Muscle layer of duodenum (tissue), 2 donors: ENCODE results near the gene SLC10A6.

Experiments
- H3K27ac ChIP-seq: one replicate; pipeline ENCODE4 v1.7.0; 2013; ENCODE audit warnings: mild to moderate bottlenecking, low read length
- H3K27me3 ChIP-seq: one replicate; pipeline ENCODE4 v1.7.0; 2013; ENCODE audit warnings: low read depth, mild to moderate bottlenecking, control low read depth, low read length
- H3K36me3 ChIP-seq, 2 donors: one replicate each; pipeline ENCODE4 v1.7.0; 2013; ENCODE audit warnings: low read length in 2 of 2, control low read depth in 1 of 2, mild to moderate bottlenecking in 1 of 2; ENCODE audit not compliant: insufficient read depth in 2 of 2, control insufficient read depth in 1 of 2
- H3K4me1 ChIP-seq, 2 donors: one replicate each; pipeline ENCODE4 v1.7.0; 2013; ENCODE audit warnings: low read length in 2 of 2, mild to moderate bottlenecking in 2 of 2, control low read depth in 1 of 2, moderate library complexity in 1 of 2; ENCODE audit not compliant: insufficient read depth in 2 of 2, control insufficient read depth in 1 of 2
- H3K4me3 ChIP-seq, 2 donors: one replicate each; pipeline ENCODE4 v1.7.0; 2013; ENCODE audit warnings: low read length in 2 of 2, low read depth in 1 of 2, mild to moderate bottlenecking in 1 of 2
- H3K9me3 ChIP-seq, 2 donors: one replicate each; pipeline ENCODE4 v1.7.0; 2013; ENCODE audit warnings: low read length in 2 of 2, control low read depth in 1 of 2, mild to moderate bottlenecking in 1 of 2; ENCODE audit not compliant: control insufficient read depth in 1 of 2
- donor health status: healthy.

The SLC10A6 gene

GRCh38 chr4:86821151-86821550 is 28.0 kb downstream of the SLC10A6 start:
- H3K36me3 ChIP-seq = peaks cover 0 to under 1% of the 10 kb centered on the region in 2 donors
- H3K27me3 ChIP-seq = no peaks in the 10 kb centered on the region
- no peak overlapping the region for H3K4me3 ChIP-seq
- no peaks in the 10 kb centered on the region for H3K9me3 ChIP-seq
- no peak overlapping the region for H3K27ac ChIP-seq
- H3K4me1 ChIP-seq = no peaks in the 10 kb centered on the region

DNA sequence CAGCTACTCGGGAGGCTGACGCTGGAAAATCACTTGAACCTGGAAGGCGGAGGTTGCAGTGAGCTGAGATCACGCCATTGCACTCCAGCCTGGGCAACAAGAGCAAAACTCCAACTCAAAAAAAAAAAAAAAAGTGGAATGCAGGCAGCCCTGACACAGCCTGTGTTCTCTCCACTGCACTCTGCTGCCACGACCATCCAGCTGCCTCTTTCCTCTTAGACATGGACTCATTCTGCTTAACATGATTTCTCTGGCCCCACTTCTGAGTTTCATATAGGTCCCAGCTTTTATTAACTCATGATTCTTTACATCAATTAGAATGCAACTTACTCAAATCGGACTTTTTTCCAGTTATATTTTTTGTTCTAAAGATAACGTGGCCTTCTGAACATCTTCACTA is 29.6 kb downstream of the SLC10A6 start:
- no peaks in the 10 kb centered on the region for H3K4me1 ChIP-seq
- no peaks in the 10 kb centered on the region for H3K9me3 ChIP-seq
- H3K27me3 ChIP-seq = no peaks in the 10 kb centered on the region
- no peak overlapping the region for H3K4me3 ChIP-seq
- H3K36me3 ChIP-seq = peaks cover 0 to 13% of the 10 kb centered on the region in 2 donors
- no peak overlapping the region for H3K27ac ChIP-seq

- peaks cover 0 to 13% of the 10 kb centered on the region in 2 donors for H3K36me3 ChIP-seq
- H3K4me3 ChIP-seq = no peak overlapping the region
- H3K27ac ChIP-seq = no peak overlapping the region
- H3K27me3 ChIP-seq = no peaks in the 10 kb centered on the region
- H3K9me3 ChIP-seq = no peaks in the 10 kb centered on the region
- H3K4me1 ChIP-seq = no peaks in the 10 kb centered on the region
These were observed 30.3 kb downstream of the SLC10A6 start for GRCh38 chr4:86818841-86819240.

DNA sequence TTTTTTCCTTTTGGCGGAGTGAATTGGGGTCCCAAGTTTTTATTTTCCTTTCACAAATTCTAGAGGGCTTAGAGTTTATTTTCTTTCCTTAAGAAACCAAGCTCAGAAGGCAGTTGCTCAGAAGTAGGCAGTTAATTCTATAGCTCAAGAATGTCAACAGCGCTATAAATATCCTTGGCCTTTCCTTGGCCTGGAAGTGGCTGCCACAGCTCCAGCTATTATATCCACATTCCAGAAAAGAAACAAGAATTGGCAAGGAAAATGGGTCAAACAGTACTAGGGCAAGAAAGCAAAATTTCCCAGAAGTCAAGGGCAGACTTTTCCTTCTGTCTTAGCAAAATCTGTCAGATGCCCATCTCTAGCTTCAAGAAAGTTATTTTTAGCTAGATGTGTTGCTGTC is 31.0 kb downstream of the SLC10A6 start:
- Histone ChIP-seq H3K4me3 (no peak overlapping the region), H3K27ac (no peak overlapping the region), H3K36me3 (peaks cover 0 to 13% of the 10 kb centered on the region in 2 donors), H3K4me1 (no peaks in the 10 kb centered on the region), H3K9me3 (no peaks in the 10 kb centered on the region), H3K27me3 (no peaks in the 10 kb centered on the region)

DNA sequence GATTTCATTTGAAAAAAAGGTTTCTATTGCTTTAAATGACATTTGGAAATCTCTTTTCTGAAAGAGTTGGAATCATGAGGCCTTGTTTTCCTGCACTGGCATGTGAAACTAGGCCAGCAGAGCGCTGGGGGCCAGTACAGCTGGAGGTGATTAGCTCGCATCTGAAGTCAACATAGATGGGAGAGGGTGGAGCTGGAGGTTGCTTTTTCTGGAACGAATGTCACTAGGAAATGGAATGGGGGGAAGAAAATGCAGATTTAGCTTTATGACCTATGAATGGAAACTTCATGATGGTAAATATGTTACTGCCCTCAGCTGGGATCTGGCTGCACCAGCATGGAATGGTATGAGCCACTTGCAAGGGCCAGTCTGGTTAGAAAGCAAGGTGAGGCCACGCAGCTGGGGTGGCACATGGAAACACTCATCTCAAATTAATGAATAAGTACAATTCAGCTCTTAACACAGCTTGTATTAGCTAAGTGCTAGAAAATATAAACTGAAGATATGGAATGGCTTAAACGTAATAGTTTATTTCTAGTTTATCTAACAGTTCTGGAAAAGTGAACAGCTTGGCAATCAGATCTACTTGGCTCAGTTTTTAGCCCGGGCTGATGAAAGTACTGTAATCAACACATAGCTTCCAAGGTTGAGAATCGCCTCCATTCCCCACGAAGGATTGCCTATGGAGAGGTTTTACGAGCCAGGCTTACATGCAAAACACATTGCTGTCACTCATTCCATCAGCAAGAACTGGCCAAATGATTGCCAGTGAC is 32.5 kb downstream of the SLC10A6 start:
- Histone ChIP-seq H3K36me3 (peaks cover 0 to 17% of the 10 kb centered on the region in 2 donors), H3K27me3 (no peaks in the 10 kb centered on the region), H3K4me3 (no peak overlapping the region), H3K9me3 (no peaks in the 10 kb centered on the region), H3K27ac (no peak overlapping the region), H3K4me1 (no peaks in the 10 kb centered on the region)

DNA sequence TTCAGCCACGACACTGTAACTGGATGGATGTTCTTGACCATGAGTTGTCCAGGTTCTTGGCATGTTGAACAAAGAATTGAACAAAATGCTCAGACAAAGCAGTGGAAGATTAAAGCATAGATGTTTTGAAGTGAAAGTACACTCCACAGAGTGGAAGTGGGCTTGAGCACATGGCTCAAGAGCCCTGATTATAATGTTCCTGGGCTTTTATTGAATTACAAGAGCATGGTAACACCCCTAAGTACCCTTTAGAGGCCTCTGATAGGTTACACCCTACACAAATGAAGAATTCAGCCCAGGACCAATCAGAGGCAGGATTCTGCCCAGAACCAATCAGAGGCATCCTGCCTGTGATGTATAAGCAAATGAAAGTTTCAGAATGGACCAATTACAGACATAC is 33.5 kb downstream of the SLC10A6 start:
- Histone ChIP-seq H3K4me3 (no peak overlapping the region), H3K27me3 (no peaks in the 10 kb centered on the region), H3K27ac (no peak overlapping the region), H3K4me1 (no peaks in the 10 kb centered on the region), H3K9me3 (no peaks in the 10 kb centered on the region), H3K36me3 (peaks cover 0 to 17% of the 10 kb centered on the region in 2 donors)

DNA sequence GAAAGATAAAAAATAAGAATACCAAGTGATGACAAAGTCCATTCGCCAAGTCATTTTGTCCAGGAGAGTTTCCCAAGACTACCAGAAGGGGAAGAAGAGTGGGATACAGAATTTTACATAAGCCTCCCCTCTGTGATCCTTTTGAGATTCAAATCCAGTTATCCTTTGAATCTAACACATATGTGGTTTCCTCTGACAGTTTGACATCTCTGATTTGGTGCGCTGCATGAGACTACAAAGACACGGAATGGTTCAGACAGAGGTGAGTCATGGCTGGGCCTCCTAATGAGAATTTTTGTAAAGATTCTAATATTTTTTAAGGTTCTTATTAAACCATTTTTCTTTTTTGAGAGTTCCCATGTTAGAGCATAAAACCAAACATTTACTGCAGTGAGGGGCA is 38.3 kb downstream of the SLC10A6 start:
- Histone ChIP-seq H3K9me3 (no peaks in the 10 kb centered on the region), H3K36me3 (peaks cover 6 to 28% of the 10 kb centered on the region in 2 donors), H3K4me3 (no peak overlapping the region), H3K4me1 (no peaks in the 10 kb centered on the region), H3K27ac (no peak overlapping the region), H3K27me3 (no peaks in the 10 kb centered on the region)

DNA sequence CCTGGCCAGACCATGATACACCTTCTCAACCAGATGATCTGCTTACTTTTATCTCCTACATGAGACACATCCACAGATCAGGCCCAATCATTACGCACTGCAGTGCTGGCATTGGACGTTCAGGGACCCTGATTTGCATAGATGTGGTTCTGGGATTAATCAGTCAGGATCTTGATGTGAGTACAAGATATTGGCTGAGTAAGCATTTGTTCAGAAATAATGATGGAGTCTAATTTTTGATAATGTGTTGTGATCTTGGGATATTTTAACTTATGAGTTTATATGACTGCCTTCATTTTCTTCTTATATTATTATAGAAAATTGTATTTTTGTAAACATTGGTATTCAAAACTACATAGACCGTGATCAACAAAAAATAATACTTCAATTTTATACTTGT is 39.4 kb downstream of the SLC10A6 start:
- Histone ChIP-seq H3K4me3 (no peak overlapping the region), H3K9me3 (no peaks in the 10 kb centered on the region), H3K27me3 (no peaks in the 10 kb centered on the region), H3K4me1 (no peaks in the 10 kb centered on the region), H3K27ac (no peak overlapping the region), H3K36me3 (peaks cover 6 to 23% of the 10 kb centered on the region in 2 donors)

DNA sequence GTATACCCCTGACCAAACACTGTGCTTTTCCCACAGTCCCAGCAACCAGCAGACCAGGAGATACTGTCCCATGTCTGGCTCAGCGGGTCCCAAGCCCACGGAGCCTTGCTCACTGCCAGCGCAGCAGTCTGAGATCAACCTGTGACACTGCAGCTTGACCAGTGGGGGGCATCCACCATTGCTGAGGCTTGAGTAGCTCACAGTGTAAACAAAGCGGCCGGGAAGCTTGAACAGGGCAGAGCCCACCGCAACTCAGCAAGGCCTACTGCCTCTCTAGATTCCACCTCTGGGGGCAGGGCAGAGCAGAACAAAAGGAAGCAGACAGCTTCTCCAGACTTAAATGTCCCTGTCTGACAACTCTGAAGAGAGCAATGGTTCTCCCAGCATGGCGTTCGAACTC is 58.1 kb downstream of the SLC10A6 start:
- Histone ChIP-seq H3K4me1 (no peaks in the 10 kb centered on the region), H3K4me3 (no peak overlapping the region), H3K36me3 (no peaks in the 10 kb centered on the region), H3K27me3 (no peaks in the 10 kb centered on the region), H3K27ac (no peak overlapping the region), H3K9me3 (no peaks in the 10 kb centered on the region)

DNA sequence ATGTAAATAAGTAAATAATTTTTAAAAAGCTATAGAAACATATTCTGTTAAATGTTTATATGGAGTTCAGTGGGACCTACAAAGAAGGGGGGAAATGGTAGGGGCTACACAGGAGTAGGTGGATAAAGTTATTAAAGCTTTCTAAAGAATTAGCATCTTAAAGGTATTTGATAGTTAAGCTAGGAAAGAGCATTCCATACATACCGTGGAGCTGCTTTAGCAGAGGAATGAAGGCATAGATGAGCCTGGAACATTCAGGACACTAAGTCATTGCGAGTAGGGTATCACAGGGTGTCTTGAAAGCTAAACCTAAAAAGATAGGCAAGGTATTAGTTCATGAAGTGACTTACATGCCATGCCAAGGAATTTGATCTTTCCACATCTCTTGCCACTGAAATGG is 60.4 kb downstream of the SLC10A6 start:
- Histone ChIP-seq H3K9me3 (no peaks in the 10 kb centered on the region), H3K4me1 (no peaks in the 10 kb centered on the region), H3K27me3 (no peaks in the 10 kb centered on the region), H3K36me3 (no peaks in the 10 kb centered on the region), H3K27ac (no peak overlapping the region), H3K4me3 (no peak overlapping the region)

DNA sequence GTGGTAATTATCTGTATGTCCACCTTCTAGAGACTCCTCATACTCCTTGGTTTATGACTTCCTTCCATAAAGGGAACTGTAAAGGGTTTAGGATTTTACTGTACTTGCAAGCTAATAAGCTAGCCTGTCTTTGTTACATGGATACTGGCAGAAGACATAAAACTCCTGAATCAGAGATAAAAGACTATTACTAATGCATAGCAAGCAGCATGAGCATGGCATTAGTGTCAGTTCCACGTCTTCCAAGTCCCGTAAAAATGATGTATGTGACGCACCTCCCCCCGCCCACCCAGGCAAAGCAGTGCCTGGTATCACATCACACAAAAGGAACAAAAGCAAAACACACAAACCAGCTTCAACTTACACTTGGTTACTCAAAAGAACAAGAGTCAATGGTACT is 71.0 kb downstream of the SLC10A6 start:
- Histone ChIP-seq H3K36me3 (no peaks in the 10 kb centered on the region), H3K27ac (no peak overlapping the region), H3K9me3 (no peaks in the 10 kb centered on the region), H3K27me3 (no peaks in the 10 kb centered on the region), H3K4me1 (no peaks in the 10 kb centered on the region), H3K4me3 (no peak overlapping the region)

DNA sequence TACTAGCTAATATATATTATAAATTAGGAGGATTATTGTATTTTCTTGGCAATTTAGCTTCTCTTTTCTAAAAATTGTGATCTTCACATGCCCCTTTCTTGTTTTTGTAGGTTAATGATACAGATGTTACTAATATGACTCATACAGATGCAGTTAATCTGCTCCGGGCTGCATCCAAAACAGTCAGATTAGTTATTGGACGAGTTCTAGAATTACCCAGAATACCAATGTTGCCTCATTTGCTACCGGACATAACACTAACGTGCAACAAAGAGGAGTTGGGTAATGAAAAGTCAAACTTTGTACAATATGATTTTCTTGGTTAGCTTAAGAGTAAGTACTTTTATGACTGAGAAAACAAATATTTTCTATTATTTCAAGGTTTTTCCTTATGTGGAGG is 74.1 kb downstream of the SLC10A6 start:
- Histone ChIP-seq H3K9me3 (no peaks in the 10 kb centered on the region), H3K4me1 (no peaks in the 10 kb centered on the region), H3K27me3 (no peaks in the 10 kb centered on the region), H3K4me3 (no peak overlapping the region), H3K27ac (no peak overlapping the region), H3K36me3 (peaks cover 0 to 10% of the 10 kb centered on the region in 2 donors)
